ENCODE measurements around the gene RASAL2.

- TF ChIP-seq CTCF (IDR thresholded peaks at IDR 0.05): no peak
- no peak for TF ChIP-seq POLR2A (IDR thresholded peaks at IDR 0.05)
These were observed 378.6 kb downstream of the RASAL2 start for GRCh38 chr1:178472531-178472930.

Measured in adrenal gland (tissue), 5 donors.